GM19395 (cell line): ENCODE measurements around the gene CFAP61.
"Not testable (repeated sequence)": the region's sequence is repeated elsewhere in the genome, so short reads cannot be mapped to it uniquely, and the experiment has no call there.

Experiments
- ATAC-seq: cut with Tn5 transposase; IDR thresholded peaks from one replicate; pipeline ENCODE4 v1.9.1; 2021; ENCODE audit warnings: mild to moderate bottlenecking, moderate library complexity; ENCODE audit not compliant: unreplicated experiment

The CFAP61 gene

GRCh38 chr20:20317621-20318364, 265.5 kb downstream of the CFAP61 start:
- peak; percentile 60 for ATAC-seq

DNA sequence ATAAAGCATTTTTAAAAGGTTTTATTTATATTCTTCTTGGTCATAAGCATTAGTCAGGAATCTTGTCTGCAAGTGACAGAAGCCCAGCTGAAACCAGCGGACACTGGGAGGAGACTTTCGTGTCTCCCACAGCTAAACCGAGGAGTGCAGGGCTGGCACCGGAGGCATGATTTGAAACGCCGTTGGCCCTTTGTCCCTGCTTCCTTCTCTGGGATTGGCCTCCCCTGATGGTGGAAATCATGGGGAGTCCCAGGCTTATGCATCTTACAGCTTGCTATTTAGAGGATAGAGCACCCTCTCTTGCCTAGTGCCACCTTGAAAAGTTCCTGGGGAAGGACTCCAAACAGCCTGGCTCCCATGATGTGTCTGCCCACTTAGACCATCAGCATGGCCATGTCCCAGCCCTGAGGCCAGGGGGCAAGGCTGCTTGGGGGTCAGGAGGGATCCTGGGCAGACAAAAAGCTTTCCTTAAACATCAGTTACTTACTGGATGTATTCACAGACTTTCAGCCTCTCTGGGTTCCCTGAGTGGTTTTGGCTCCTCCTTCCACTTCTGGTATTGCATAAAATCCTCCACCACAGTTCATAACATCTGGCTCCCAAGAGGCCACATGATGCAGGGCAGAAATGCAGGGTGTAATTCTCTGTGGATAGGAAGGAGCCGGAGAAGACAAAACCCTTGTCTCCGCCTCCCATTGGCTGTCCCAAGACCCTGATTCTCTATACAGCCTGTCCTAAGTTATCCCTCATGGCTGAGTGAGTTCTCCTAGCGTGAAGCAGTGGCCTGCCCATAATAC, 266.2 kb downstream of the CFAP61 start:
- no peak for ATAC-seq

GRCh38 chr20:20321134-20321533, 268.8 kb downstream of the CFAP61 start:
- no peak for ATAC-seq

DNA sequence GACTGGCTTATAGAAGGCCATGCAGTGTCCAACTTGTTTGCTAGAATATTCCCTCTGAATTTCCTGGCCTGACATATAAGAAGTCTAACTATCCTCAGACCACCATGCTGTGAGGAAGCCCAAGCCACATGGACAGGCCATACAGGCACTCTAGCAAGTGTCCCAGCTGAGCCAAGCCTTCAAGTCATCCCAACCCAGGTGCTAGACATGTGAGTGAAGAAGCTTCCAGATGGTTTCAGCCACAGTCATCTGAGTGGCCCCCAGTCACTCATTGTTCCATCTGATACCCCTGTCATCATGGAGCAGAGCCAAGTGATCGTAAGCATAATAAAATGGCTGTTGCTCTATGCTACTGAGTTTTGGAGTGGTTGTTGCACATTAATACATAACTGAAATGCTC, 269.6 kb downstream of the CFAP61 start:
- no peak for ATAC-seq

- ATAC-seq = no peak
Observed at GRCh38 chr20:20322912-20323311, 270.6 kb downstream of the CFAP61 start.

DNA sequence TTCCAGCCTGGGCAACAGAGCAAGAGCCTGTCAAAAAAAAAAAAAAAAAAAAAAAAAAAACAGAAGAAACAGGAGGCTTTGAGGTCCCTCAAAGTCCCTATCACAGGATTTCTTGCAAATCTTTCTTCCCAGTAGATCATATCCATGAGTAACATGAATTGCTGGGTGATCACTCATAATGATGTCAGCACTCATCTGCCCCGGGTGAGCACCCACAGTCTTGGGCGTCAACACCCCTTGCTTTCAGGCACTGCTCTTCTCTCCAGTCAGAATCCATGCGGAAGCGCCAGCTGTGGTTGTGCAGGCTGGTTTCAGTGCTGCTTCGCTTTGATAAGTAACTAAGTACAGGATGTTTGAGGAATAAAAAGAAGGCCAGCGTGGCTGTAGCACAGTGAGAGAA, 275.4 kb downstream of the CFAP61 start:
- no peak for ATAC-seq

GRCh38 chr20:20329564-20329963, 277.2 kb downstream of the CFAP61 start:
- no peak for ATAC-seq

GRCh38 chr20:20331156-20331555, 278.8 kb downstream of the CFAP61 start:
- ATAC-seq = no peak

DNA sequence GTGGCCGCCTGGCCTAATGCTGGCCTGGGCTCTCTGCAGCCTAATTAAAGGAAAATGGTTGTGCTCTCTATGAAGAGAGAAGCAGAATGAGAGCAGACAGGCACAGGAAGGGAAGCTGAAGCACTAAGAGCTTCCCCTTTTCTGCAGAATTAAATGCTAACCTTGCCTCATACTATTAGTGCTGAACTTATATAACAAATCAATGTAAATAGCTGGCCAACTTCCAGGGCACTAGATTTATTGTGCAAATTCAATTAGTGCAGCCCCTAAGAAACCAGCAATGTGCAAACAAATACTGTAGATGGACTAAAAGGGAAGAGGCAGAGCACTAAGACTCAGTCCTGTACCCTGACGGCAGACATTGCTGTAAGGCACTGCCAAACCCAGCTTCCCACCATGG, 279.5 kb downstream of the CFAP61 start:
- ATAC-seq = no peak

GRCh38 chr20:20333866-20334265, 281.5 kb downstream of the CFAP61 start:
- ATAC-seq = no peak

GRCh38 chr20:20334489-20334888, 282.2 kb downstream of the CFAP61 start:
- ATAC-seq = peak; percentile 99

DNA sequence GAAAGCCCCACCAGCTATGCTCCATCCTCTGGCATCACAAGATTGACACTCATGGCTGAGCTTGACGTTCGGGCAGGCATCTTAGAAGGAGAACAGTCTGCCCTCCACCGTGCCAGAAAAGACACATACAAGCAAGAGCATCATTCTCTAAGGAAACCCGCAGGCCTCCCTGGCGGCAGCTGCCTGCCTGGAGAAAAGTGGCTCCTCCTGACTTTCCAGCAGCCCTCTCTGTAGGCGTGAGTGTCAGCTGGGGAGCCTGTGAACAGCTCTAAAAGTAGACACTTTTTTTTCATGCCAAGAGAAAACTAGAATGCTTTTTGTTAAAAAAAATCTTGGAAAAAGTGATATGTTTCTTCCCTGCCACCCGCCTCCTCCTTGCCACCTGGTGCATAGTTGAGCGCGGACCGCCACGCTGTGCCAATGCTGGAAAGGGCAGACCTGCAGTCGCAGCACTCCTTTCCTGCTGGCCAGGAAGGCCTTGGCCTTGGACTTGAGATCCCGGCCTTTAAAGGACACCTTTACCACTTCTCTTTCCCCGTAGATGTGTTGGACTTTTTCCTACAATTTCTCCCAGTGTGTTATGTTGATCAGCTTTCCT, 285.9 kb downstream of the CFAP61 start:
- ATAC-seq = no peak

- no peak for ATAC-seq
Observed at GRCh38 chr20:20340443-20340842, 288.1 kb downstream of the CFAP61 start.

DNA sequence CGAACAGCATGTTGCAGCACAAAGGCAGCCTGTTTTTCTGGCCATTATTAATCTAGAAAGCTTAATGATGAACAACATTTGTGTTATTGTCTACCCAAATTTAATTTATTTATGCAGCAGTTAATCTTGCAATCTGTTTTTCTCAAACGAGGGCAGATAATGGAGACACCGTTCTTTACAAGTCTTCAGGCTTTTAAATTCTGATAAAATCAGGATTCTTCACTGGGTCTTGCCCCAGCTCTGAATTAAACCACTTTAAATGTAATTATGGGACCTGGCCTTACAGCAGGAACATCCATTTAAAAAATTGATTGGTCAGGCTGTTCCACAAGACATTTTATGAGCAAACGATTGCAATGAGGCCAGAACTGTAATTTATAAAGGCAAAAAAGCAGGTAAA, 289.0 kb downstream of the CFAP61 start:
- no peak for ATAC-seq

DNA sequence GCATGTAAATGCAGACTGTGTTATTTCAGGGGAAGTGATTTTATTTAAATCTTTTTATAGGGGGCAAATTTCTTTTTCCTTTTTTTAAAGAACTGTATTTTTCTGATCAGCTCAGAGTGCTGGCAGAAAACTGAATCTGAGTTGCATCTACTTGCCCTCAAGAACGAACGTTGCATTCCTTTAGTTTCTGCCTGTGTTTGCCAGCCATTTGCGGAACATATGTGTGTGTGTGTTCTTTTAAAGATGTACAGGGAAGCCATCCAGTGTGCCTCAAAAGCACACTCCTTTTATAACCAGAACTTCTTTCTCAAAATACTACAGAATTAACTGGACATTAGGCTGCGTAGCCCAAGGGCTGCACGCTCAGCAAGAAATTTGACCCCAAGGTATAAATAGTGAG, 289.7 kb downstream of the CFAP61 start:
- ATAC-seq = no peak

DNA sequence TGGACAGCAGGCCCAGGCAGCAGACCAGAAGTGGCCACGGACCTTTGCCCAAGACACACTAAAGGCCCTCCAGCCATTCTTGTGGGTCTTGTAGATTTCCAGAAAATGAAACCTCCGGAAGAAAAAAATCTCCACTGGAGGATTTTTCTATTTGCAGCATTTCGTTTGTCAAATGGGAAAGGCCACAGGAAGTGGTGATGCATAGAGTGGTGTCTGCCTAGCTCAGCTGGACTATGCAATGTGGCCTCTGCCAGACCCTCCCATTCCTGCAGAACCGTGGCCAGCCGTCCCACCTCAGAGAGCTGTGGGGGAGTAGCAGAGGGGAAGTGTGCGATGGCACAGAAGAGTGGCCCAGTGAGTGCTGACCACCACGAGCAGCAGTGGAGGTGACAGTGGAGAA, 291.6 kb downstream of the CFAP61 start:
- no peak for ATAC-seq

DNA sequence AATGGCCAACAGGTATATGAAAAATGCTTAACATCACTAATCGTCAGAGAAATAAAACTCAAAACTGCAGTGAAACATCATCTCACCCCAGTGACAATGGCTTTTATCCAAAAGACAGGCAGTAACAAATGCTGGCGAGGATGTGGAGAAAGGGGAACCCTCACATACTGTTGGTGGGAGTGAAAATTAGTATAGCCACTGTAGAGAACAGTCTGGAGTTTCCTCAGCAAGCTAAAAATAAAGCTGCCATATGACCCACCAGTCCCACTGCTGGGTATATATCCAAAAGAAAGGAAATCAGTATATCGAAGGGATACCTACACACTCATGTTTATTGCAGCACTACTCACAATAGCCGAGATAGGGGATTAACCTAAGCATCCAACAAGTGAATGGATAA, 292.1 kb downstream of the CFAP61 start:
- no peak for ATAC-seq

- ATAC-seq = no peak
Observed at GRCh38 chr20:20353576-20353975, 301.2 kb downstream of the CFAP61 start.

DNA sequence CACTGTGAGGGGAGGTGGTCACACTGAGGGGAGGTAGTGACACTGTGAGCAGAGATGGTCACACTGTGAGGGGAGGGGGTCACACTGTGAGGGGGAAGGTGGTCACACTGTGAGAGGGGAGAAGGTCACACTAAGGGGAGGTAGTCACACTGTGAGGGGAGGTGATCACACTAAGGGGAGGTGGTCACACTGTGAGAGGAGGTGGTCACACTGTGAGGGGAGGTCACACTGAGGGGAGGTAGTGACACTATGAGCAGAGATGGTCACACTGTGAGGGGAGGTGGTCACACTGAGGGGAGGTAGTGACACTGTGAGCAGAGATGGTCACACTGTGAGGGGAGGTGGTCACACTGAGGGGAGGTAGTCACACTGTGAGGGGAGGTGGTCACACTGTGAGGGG, 303.2 kb downstream of the CFAP61 start:
- not testable (repeated sequence) for ATAC-seq

GRCh38 chr20:20358801-20359200, 306.5 kb downstream of the CFAP61 start:
- no peak for ATAC-seq

DNA sequence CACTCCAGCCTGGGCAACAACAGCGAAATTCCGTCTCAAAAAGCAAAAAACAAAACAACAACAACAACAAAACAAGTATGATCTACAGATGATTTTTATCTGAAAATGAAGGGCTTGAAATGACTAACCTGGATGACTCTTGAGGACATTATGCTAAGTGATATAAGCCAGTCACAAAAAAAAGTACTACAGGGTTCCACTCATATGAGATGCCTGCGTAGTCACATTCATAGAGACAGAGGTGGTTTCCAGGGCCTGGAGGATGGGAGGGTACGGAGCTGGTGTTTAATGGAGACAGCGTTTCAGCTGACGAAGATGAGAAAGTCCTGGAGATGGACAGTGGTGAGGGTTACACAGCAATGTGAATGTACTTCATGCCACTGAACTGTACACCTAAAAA, 307.3 kb downstream of the CFAP61 start:
- no peak for ATAC-seq

- ATAC-seq = peak; percentile 74
Observed at GRCh38 chr20:20360464-20360863, 308.1 kb downstream of the CFAP61 start.
